Uterus (tissue), 4 donors: ENCODE results near the gene XYLT1. TPM values are rescaled to one million over a fixed set of nuclear protein-coding genes. Genes with fewer than 3 reads are reported as not detected.

Experiments
- DNase-seq, 2 donors: peaks; one replicate each; pipeline ENCODE4 v3.0.0-alpha.2; 2019 to 2020
- H3K27ac ChIP-seq, 2 donors: fragments of 200-600 bp; sonication (generic); 1 replicate in 1 of 2; 2 replicates in 1 of 2; pipeline ENCODE4 v1.5.1; 2016 to 2018
- H3K27me3 ChIP-seq, 2 donors: fragments of 200-600 bp; sonication (generic); one replicate each; pipeline ENCODE4 v1.5.1; 2018 to 2019; ENCODE audit warnings: control low read depth in 1 of 2
- H3K36me3 ChIP-seq, 2 donors: fragments of 200-600 bp; sonication (generic); one replicate each; pipeline ENCODE4 v1.5.1; 2019; ENCODE audit warnings: control low read depth in 1 of 2
- H3K4me1 ChIP-seq, 2 donors: fragments of 200-600 bp; sonication (generic); one replicate each; pipeline ENCODE4 v1.5.1; 2018 to 2019; ENCODE audit warnings: control low read depth in 1 of 2
- H3K4me3 ChIP-seq, 2 donors: fragments of 200-600 bp; sonication (generic); 1 replicate in 1 of 2; 2 replicates in 1 of 2; pipeline ENCODE4 v1.5.1; 2018 to 2019; ENCODE audit warnings: mild to moderate bottlenecking in 1 of 2
- H3K9me3 ChIP-seq, 2 donors: fragments of 200-600 bp; sonication (generic); one replicate each; pipeline ENCODE4 v1.5.1; 2019; ENCODE audit warnings: control low read depth in 1 of 2
- POLR2A ChIP-seq, 2 donors: fragments of 450-650 bp; IDR thresholded peaks; one replicate each; pipeline ENCODE4 v1.6.1; 2016; ENCODE audit warnings: antibody characterized with exemption in 2 of 2, mild to moderate bottlenecking in 1 of 2, moderate library complexity in 1 of 2
- intact Hi-C: fragments of 100-400 bp; cut with DNase I; formaldehyde crosslinking; loops from one replicate; pipeline ENCODE4 v1.15.1; 2023; ENCODE audit warnings: low total_unique reads
- total RNA-seq, 4 donors: library from RNA; depleted of rRNA in 3 of 4; stranded (reverse); fragments of >200 nt in 3 of 4; gene quantifications; one replicate each; pipeline versions ENCODE4 v1.1.0 to v1.2.4, GENCODE V29; 2014 to 2023
- TF ChIP-seq, protein P1 (sequence below), 4 experiments: fragments of 200-600 bp in 2 of 4; fragments of 450-650 bp in 2 of 4; sonication (generic) in 2 of 4; IDR thresholded peaks; one replicate each; pipeline ENCODE4 v1.5.1; 2016 to 2019; ENCODE audit warnings: antibody characterized with exemption in 4 of 4, mild to moderate bottlenecking in 2 of 4, moderate library complexity in 1 of 4
- donor health status: DM: yes; HTN: yes; CAD: no.

The XYLT1 gene
- total RNA-seq, 4 donors from 2014 or later = 1.5 to 42.2 (median 15.7) TPM

DNA sequence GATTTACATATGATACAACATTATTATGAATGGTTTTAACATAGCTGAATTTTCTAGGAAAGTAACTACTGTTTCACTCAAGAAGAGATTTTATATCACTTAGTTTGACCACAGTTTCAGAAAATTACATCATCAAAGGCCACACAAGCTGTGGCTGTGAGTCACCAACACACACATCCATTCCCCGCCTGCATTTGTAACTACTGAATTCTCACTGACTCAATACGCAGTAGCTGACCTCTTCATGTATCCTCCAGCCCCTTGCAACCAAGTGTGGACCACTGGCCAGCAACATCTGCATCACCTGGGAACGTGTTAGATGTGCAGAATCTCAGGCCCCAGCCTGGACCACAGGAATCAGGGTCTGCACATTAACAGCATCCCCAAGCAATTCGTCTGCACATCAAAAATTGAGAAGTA lies 197.6 kb downstream of the XYLT1 start:
- no peak for TF ChIP-seq POLR2A (IDR thresholded peaks at IDR 0.05)
- TF ChIP-seq, protein P1, sequence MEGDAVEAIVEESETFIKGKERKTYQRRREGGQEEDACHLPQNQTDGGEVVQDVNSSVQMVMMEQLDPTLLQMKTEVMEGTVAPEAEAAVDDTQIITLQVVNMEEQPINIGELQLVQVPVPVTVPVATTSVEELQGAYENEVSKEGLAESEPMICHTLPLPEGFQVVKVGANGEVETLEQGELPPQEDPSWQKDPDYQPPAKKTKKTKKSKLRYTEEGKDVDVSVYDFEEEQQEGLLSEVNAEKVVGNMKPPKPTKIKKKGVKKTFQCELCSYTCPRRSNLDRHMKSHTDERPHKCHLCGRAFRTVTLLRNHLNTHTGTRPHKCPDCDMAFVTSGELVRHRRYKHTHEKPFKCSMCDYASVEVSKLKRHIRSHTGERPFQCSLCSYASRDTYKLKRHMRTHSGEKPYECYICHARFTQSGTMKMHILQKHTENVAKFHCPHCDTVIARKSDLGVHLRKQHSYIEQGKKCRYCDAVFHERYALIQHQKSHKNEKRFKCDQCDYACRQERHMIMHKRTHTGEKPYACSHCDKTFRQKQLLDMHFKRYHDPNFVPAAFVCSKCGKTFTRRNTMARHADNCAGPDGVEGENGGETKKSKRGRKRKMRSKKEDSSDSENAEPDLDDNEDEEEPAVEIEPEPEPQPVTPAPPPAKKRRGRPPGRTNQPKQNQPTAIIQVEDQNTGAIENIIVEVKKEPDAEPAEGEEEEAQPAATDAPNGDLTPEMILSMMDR (IDR thresholded peaks at IDR 0.05) = no peak
- no peaks in the 10 kb centered on the region for H3K36me3 ChIP-seq
- no peak overlapping the region for H3K4me3 ChIP-seq
- no peaks in the 10 kb centered on the region for H3K9me3 ChIP-seq
- DNase-seq = peak in 1 of 2 donors; percentile 20
- no peaks in the 10 kb centered on the region for H3K4me1 ChIP-seq
- intact Hi-C loops = no loop called here
- H3K27me3 ChIP-seq = no peaks in the 10 kb centered on the region
- H3K27ac ChIP-seq = no peak overlapping the region

DNA sequence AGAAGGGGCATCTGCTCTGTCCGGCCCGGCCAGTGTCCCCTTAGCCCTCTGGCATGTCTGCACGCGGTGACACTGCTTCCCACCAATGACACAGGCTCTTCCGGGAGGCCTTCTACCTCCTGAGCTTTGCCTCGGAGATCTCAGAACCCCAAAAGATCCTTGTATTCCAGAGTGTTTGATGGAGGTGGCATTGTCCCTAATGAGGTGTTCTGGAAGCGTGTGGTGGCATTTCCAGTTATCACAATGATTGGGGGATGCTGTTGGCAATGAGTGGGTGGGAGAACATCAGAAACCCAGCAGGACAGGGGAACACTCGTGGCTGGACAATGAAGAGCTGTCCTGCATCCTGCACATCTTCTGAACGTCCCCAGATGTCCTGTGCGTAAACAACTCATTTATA lies 198.0 kb downstream of the XYLT1 start:
- intact Hi-C loops = no loop called here

DNA sequence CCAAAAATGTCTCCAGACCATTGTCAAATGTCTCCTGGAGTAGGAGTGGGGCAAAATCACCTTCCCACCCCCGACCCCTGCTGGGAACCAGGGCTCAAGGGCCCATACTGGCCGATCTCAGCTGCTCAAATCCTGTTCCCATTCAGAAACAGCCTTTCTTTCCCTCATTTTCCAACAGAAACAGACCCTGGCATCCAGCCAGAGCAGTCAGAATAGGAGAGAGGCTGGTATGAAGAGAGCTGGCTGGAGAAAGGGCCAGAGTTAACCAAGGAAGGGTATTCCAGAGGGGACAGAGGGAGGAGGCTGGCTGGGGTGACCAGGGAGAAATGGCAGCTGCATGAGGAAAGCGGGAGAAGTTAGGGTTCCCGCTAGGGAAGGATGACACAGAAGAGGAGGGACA lies 199.1 kb downstream of the XYLT1 start:
- Histone ChIP-seq H3K9me3 (no peaks in the 10 kb centered on the region), H3K27ac (no peak overlapping the region), H3K36me3 (no peaks in the 10 kb centered on the region), H3K4me1 (no peaks in the 10 kb centered on the region), H3K4me3 (no peak overlapping the region), H3K27me3 (no peaks in the 10 kb centered on the region)
- intact Hi-C loops = no loop called here
- no peak for DNase-seq
- TF ChIP-seq, protein P1 (IDR thresholded peaks at IDR 0.05) = no peak
- TF ChIP-seq POLR2A (IDR thresholded peaks at IDR 0.05) = no peak

More for the DNA sequence above, 198.0 kb downstream of the XYLT1 start:
- no peak for DNase-seq
- H3K4me1 ChIP-seq = no peaks in the 10 kb centered on the region
- no peak overlapping the region for H3K4me3 ChIP-seq
- H3K36me3 ChIP-seq = no peaks in the 10 kb centered on the region
- H3K27me3 ChIP-seq = no peaks in the 10 kb centered on the region
- TF ChIP-seq, protein P1 (IDR thresholded peaks at IDR 0.05) = no peak
- no peaks in the 10 kb centered on the region for H3K9me3 ChIP-seq
- H3K27ac ChIP-seq = no peak overlapping the region

DNA sequence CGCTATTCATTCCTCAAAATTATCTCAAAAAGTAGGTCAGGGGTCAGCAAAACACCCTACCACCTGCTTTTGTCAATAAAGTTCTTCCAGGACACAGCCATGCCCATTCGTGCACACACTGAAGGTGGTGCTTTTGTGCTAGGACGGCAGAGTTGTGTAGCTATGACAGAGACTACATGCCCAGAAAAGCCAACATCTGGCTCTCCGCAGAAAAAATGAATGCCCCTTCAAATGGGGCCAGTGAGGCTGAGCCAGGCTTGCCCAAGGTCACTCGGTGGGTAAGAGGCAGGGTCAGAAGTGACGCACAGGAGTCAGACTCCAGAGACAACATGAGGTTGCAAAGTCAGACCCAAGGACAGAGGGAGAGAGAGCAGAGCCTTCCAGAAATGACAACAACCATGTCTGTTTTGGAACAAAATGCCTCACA lies 200.1 kb downstream of the XYLT1 start:
- no peak overlapping the region for H3K27ac ChIP-seq
- intact Hi-C loops = no loop called here
- H3K9me3 ChIP-seq = no peaks in the 10 kb centered on the region
- no peaks in the 10 kb centered on the region for H3K4me1 ChIP-seq
- no peak for DNase-seq
- H3K27me3 ChIP-seq = no peaks in the 10 kb centered on the region
- no peaks in the 10 kb centered on the region for H3K36me3 ChIP-seq
- TF ChIP-seq POLR2A (IDR thresholded peaks at IDR 0.05) = no peak
- TF ChIP-seq, protein P1 (IDR thresholded peaks at IDR 0.05) = no peak
- no peak overlapping the region for H3K4me3 ChIP-seq

DNA sequence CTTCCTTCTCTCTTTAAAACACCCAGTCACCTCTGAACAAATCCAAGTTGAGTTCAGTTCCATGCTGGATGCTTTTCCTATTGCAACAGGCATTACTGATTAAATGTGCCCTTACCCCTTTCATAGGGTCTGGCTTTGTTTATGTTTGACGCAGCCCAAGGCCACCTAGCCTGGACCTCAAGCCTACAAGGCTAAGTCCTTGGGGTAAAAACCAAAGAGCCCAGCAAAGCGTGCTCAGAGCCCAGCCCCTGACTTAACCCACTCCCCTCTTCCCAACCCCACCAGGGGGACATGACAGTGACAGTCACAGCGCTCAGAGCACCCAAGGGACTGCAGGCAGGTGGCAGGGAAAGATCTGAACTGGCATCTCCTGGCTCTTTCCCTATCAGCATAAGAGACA lies 200.6 kb downstream of the XYLT1 start:
- DNase-seq = no peak
- Histone ChIP-seq H3K27ac (no peak overlapping the region), H3K4me1 (no peaks in the 10 kb centered on the region), H3K9me3 (no peaks in the 10 kb centered on the region), H3K4me3 (no peak overlapping the region), H3K36me3 (no peaks in the 10 kb centered on the region), H3K27me3 (no peaks in the 10 kb centered on the region)
- no peak for TF ChIP-seq POLR2A (IDR thresholded peaks at IDR 0.05)
- TF ChIP-seq, protein P1 (IDR thresholded peaks at IDR 0.05) = no peak
- intact Hi-C loops = no loop called here
